GM12878 (cell line): ENCODE measurements around the gene SORBS1. TPM values are rescaled to one million over a fixed set of nuclear protein-coding genes. Genes with fewer than 3 reads are reported as not detected.

Experiments
- ATAC-seq: fragments of 200-7000 bp; cut with Tn5 transposase; 3 replicates; pipeline ENCODE4 v1.9.1; 2020; ENCODE audit warnings: mild to moderate bottlenecking, moderate library complexity
- BruUV-seq: library from RNA; stranded (reverse); fragments of 400-500 nt; replicated peaks from 2 replicates; lab custom pipeline; 2021; lab: Mats Ljungman, UMichigan
- CTCF ChIA-PET: fragments of 300-600 bp; sonication (Branson Sonifier 250); formaldehyde crosslinking; extraction: SDS; loops from one replicate; lab custom pipeline; 2021; ENCODE audit warnings: inconsistent platforms; lab: Yijun Ruan, JAX
- POLR2A ChIA-PET: fragments of 350-600 bp; formaldehyde crosslinking; extraction: SDS; loops from one replicate; lab custom pipeline; 2021; ENCODE audit warnings: inconsistent platforms; lab: Charles Lee
- RAD21 ChIA-PET: fragments of 300-600 bp; sonication (Branson Sonifier 250); formaldehyde crosslinking; loops from one replicate; lab custom pipeline; 2023; ENCODE audit warnings: antibody characterized with exemption; ENCODE audit not compliant: unreplicated experiment; lab: Charles Lee
- SMC1A ChIA-PET: fragments of 300-600 bp; sonication (Branson Sonifier 250); formaldehyde crosslinking; loops from one replicate; lab custom pipeline; 2023; ENCODE audit not compliant: unreplicated experiment, uncharacterized antibody; lab: Charles Lee
- DNase-seq: peaks from one replicate; pipeline ENCODE4 v3.0.0-alpha.2; 2011; ENCODE audit warnings: low read depth, low spot score
- FAIRE-seq: peaks from 3 replicates; lab custom pipeline; 2011; peaks lifted over from hg19 to GRCh38; lab: Jason Lieb, UNC
- H2AFZ ChIP-seq: 2 replicates; pipeline ENCODE4 v1.6.0; 2011; ENCODE audit warnings: low read depth, low read length, control low read depth; ENCODE audit not compliant: control insufficient read depth
- H3K27ac ChIP-seq: 2 replicates; pipeline ENCODE4 v1.5.1; 2011; ENCODE audit warnings: control low read depth; ENCODE audit not compliant: control insufficient read depth, insufficient read depth
- H3K27me3 ChIP-seq, 2 experiments: replicated peaks in 1 of 2; 2 replicates each; pipeline versions ENCODE4 v1.6.0 to v1.6.1; 2011; ENCODE audit warnings: low read length in 1 of 2; ENCODE audit not compliant: control insufficient read depth in 2 of 2, insufficient read depth in 2 of 2
- H3K36me3 ChIP-seq, 2 experiments: 2 replicates each; pipeline ENCODE4 v1.5.1; 2011; ENCODE audit warnings: low read length in 1 of 2; ENCODE audit not compliant: control insufficient read depth in 2 of 2, insufficient read depth in 2 of 2
- H3K4me1 ChIP-seq: 2 replicates; pipeline ENCODE4 v1.6.1; 2011; ENCODE audit warnings: mild to moderate bottlenecking, low read length, moderate library complexity, mixed read lengths; ENCODE audit not compliant: control insufficient read depth, insufficient read depth
- H3K4me2 ChIP-seq: 2 replicates; pipeline ENCODE4 v1.6.0; 2011; ENCODE audit warnings: control low read depth; ENCODE audit not compliant: control insufficient read depth, insufficient read depth
- H3K4me3 ChIP-seq: fragments of 200-600 bp; sonication (generic); 2 replicates; pipeline ENCODE4 v1.5.1; 2016
- H3K79me2 ChIP-seq: 2 replicates; pipeline ENCODE4 v1.6.0; 2011; ENCODE audit warnings: low read length; ENCODE audit not compliant: control insufficient read depth, insufficient read depth
- H3K9ac ChIP-seq: 2 replicates; pipeline ENCODE4 v1.8.0; 2011; ENCODE audit warnings: low read length, control low read depth, mixed read lengths; ENCODE audit not compliant: control insufficient read depth, insufficient read depth
- H3K9me3 ChIP-seq: replicated peaks from 3 replicates; pipeline ENCODE4 v1.5.1; 2011; ENCODE audit warnings: mild to moderate bottlenecking, low read length; ENCODE audit not compliant: control insufficient read depth, insufficient read depth
- H4K20me1 ChIP-seq: 2 replicates; pipeline ENCODE4 v1.6.0; 2011; ENCODE audit not compliant: control insufficient read depth, insufficient read depth
- ATF7 ChIP-seq: fragments of 450-650 bp; IDR thresholded peaks from 2 replicates; pipeline ENCODE4 v1.6.1; 2016; ENCODE audit warnings: low read depth, mild to moderate bottlenecking
- CBX3 ChIP-seq: fragments of 200-600 bp; sonication (generic); IDR thresholded peaks from 2 replicates; pipeline ENCODE4 v1.6.1; 2016; ENCODE audit warnings: low read depth, borderline replicate concordance
- CEBPZ ChIP-seq: fragments of 150-350 bp; IDR thresholded peaks from 2 replicates; pipeline ENCODE4 v1.6.1; 2016; ENCODE audit warnings: low read depth, low read length
- EGR1 ChIP-seq, 2 experiments: IDR thresholded peaks; 1 replicate in 1 of 2; 2 replicates in 1 of 2; pipeline ENCODE4 v1.6.1; 2011 to 2012; ENCODE audit warnings: low read depth in 2 of 2, low read length in 2 of 2, borderline replicate concordance in 1 of 2, mild to moderate bottlenecking in 1 of 2, moderate library complexity in 1 of 2
- ETV6 ChIP-seq, 2 experiments: fragments of 450-650 bp in 1 of 2; IDR thresholded peaks in 1 of 2; conservative IDR thresholded peaks in 1 of 2; 2 replicates each; pipeline ENCODE4 v1.6.1; 2014; ENCODE audit warnings: antibody characterized with exemption in 1 of 2, borderline replicate concordance in 1 of 2, low read depth in 1 of 2, mild to moderate bottlenecking in 1 of 2, moderate library complexity in 1 of 2
- MEF2A ChIP-seq: IDR thresholded peaks from 2 replicates; pipeline ENCODE4 v1.6.1; 2011; ENCODE audit warnings: low read depth, mild to moderate bottlenecking, low read length, moderate library complexity; ENCODE audit not compliant: insufficient read depth
- NRF1 ChIP-seq: conservative IDR thresholded peaks from 2 replicates; pipeline ENCODE4 v1.6.1; 2011; ENCODE audit warnings: mild to moderate bottlenecking, low read depth, low read length, improper control_type of control experiment
- RFX5 ChIP-seq: IDR thresholded peaks from 2 replicates; pipeline ENCODE4 v1.6.1; 2011; ENCODE audit warnings: low read depth, low read length, improper control_type of control experiment
- SKIL ChIP-seq: fragments of 450-650 bp; IDR thresholded peaks from 2 replicates; pipeline ENCODE4 v1.6.1; 2017; ENCODE audit warnings: mild to moderate bottlenecking, low read depth, inconsistent platforms; ENCODE audit not compliant: poor library complexity, severe bottlenecking
- SMC3 ChIP-seq: IDR thresholded peaks from 2 replicates; pipeline ENCODE4 v1.6.1; 2011; ENCODE audit warnings: low read length, improper control_type of control experiment, borderline replicate concordance
- SP1 ChIP-seq: IDR thresholded peaks from one replicate; pipeline ENCODE4 v1.6.1; 2011; ENCODE audit warnings: low read depth, low read length
- TCF12 ChIP-seq: IDR thresholded peaks from 2 replicates; pipeline ENCODE4 v1.6.1; 2011; ENCODE audit warnings: low read depth, mild to moderate bottlenecking, low read length
- WRNIP1 ChIP-seq: IDR thresholded peaks from 2 replicates; pipeline ENCODE4 v1.6.1; 2011; ENCODE audit warnings: low read depth, low read length, improper control_type of control experiment, borderline replicate concordance
- WGBS: methylation state at CpG from one replicate; pipeline ENCODE4 v1.1.6; 2016; ENCODE audit warnings: low lambda C conversion rate; ENCODE audit not compliant: insufficient replicate concordance, insufficient coverage; ENCODE audit errors: missing lambda C conversion rate; 5-methylcytosine and 5-hydroxymethylcytosine counted together
- in situ Hi-C: fragments of 300-500 bp; cut with MboI; formaldehyde crosslinking; loops from 9 replicates; pipeline ENCODE4 v1.14.3; 2018; ENCODE audit warnings: mixed read lengths
- intact Hi-C: fragments of 100-400 bp; cut with micrococcal nuclease; formaldehyde crosslinking; loops from one replicate; pipeline ENCODE4 v1.14.2; 2022; ENCODE audit not compliant: unreplicated experiment
- polyA plus RNA-seq, 11 experiments: library from polyadenylated mRNA; depleted of rRNA in 4 of 11; unstranded in 6 of 11; stranded (reverse) in 5 of 11; fragments of >200 nt; fragmentation: Nextera tagmentation in 4 of 11; fragmentation: Illumina TruSeq in 1 of 11; extraction: Ambion mirVana in 4 of 11; extraction: Trizol in 1 of 11; gene quantifications; 1 replicate in 1 of 11; 2 replicates in 10 of 11; pipeline versions ENCODE4 v1.2.1 to v1.2.3, GENCODE V29; 2011 to 2016; ENCODE audit warnings: inconsistent platforms in 2 of 11, missing spikeins in 2 of 11, low read depth in 1 of 11
- total RNA-seq, 4 experiments: library from RNA; depleted of rRNA in 3 of 4; stranded (reverse); fragments of >200 nt in 3 of 4; fragmentation: Illumina TruSeq in 1 of 4; extraction: Trizol in 1 of 4; gene quantifications; 2 replicates each; pipeline versions ENCODE4 v1.2.1 to v1.2.3, GENCODE V29; 2013 to 2021
- TF ChIP-seq, protein P1 (sequence below): fragments of 150-350 bp; IDR thresholded peaks from 2 replicates; pipeline ENCODE4 v1.6.1; 2014; ENCODE audit warnings: mild to moderate bottlenecking, low read depth, low read length

Gene SORBS1
- total and polyA plus RNA-seq, 10 of the 15 experiments (the other 5 are each of a cell fraction or from before 2014, with no cell fraction given) = 0.13 to 0.75 (median 0.39) TPM

DNA sequence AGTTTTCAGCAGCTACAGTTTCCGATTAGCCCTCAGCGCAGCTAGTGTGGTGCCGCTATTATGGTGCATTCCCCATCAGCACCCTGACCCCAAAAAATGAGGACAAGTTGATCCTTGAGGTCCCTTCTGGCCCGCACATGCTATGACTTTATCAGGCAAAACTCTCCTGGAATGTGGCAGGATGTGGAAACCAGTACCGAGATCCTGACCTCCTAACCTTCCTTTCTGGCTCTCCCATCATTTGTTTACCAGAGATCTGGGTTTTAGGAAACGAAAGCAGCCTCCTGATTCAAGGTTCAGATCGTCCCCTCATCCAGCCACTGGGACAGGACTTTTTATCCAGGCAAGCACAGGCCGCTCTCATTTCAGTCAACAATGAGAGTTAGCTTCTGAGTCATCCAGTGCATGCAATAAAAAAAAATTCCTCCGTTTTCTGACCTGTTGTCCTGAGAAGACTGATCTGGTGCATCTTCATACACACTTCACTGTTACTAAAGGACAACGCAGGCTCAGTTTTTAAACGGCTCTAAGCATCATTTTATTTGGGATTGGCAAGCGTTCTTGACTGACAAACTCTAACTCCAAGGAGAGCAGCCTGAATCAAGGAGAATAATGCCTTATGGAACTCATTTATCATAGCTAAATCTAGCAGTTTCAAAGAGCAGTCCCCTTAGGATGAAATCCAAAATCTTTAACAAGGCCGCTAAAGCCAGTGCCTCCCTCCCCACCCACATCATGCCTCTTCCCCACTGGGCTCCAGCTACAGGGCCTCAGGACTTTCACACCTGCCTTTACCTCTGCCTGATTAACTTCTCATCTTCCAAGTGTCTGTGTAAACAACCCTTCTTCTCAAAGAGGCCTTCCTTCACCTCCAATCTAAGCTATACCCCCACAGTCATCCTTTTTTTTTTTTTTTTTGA, 287.5 kb downstream of the SORBS1 start:
- H3K27me3 ChIP-seq = no peaks in the 10 kb centered on the region
- no peaks in the 10 kb centered on the region; the same call in 2 of the 3 replicates for H3K9me3 ChIP-seq
- H3K27ac ChIP-seq = no peak overlapping the region
- ChIA-PET SMC1A (interaction anchor here (1.0 to 1.8 kb wide), 5 partner anchors 13 to 115 kb away, joined by 3 to 5 read pairs (median 3); no protein-coding TSS in a partner anchor), POLR2A (interaction anchor here (1.3 kb wide), 1 partner anchor 22 kb away, joined by 4 read pairs; no protein-coding TSS in a partner anchor), CTCF (interaction anchor here (0.7 to 16.6 kb wide), 5 partner anchors 26 to 91 kb away, joined by 3 to 176 read pairs (median 4); no protein-coding TSS in a partner anchor), RAD21 (no interaction called here)
- TF ChIP-seq NRF1 (no peak), CBX3 (no peak), RFX5 (no peak), CEBPZ (no peak), MEF2A (no peak), ATF7 (no peak), EGR1 (IDR thresholded peaks at IDR 0.05; ENCODE audit: borderline replicate concordance in 1 of 2, low read depth in 2 of 2, low read length in 2 of 2) (no peak), SMC3 (no peak), ETV6 (conservative IDR thresholded peaks at IDR 0.05 in 1 of 2, IDR thresholded peaks at IDR 0.05 in 1 of 2; ENCODE audit: borderline replicate concordance in 1 of 2, low read depth in 1 of 2) (no peak), SKIL (no peak), SP1 (no peak), WRNIP1 (no peak), TCF12 (no peak)
- TF ChIP-seq, protein P1, sequence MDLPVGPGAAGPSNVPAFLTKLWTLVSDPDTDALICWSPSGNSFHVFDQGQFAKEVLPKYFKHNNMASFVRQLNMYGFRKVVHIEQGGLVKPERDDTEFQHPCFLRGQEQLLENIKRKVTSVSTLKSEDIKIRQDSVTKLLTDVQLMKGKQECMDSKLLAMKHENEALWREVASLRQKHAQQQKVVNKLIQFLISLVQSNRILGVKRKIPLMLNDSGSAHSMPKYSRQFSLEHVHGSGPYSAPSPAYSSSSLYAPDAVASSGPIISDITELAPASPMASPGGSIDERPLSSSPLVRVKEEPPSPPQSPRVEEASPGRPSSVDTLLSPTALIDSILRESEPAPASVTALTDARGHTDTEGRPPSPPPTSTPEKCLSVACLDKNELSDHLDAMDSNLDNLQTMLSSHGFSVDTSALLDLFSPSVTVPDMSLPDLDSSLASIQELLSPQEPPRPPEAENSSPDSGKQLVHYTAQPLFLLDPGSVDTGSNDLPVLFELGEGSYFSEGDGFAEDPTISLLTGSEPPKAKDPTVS = no peak
- TSS peak; percentile 20 for BruUV-seq
- FAIRE-seq (no peak), DNase-seq (no peak), ATAC-seq (no peak)
- peaks cover 10% of the 10 kb centered on the region for H4K20me1 ChIP-seq
- 86% methylated on average over 13 of the region's 13 CpGs for WGBS
- H3K4me2 ChIP-seq = no peak overlapping the region
- in situ Hi-C loops (no loop called here), intact Hi-C loops (no loop called here)
- H3K9ac ChIP-seq = no peak overlapping the region
- no peak overlapping the region for H2AFZ ChIP-seq
- peaks cover 9% of the 10 kb centered on the region; the same call in 1 of the 2 replicates for H3K4me1 ChIP-seq
- H3K79me2 ChIP-seq = peaks cover 81% of the 10 kb centered on the region
- no peak overlapping the region for H3K4me3 ChIP-seq
- H3K36me3 ChIP-seq = peaks cover 13 to 32% of the 10 kb centered on the region in 2 experiments
